ENCODE results near the gene MAGI2.

DNA sequence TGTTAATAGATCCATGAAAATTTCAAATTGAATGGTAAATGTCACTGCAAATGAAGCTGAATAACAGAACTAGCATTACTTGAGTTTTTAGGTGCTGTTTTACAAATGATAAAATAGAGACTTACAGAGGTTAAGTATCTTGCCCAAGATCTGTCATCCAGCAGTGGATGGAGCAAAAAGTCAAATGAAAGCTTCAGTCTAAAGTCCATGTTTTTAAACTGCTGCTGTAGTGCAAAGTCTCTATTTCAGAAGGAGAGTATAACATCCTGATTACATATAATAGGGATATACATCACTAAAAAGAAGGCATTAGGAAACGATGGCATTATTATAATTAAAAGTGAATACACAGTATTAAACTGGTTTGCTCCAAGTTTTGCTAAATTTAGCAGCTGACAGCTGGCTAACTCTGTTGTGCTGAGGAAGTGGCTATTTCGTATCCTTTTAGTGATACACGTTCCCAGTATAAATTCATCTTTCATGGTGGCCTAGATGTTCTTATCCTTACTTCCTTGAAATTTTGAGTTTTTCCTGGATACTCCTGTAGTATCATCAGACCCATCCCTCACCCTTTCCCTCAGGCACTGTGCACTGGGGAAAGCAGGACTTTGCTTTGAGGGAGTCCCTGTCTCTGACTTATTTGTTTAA is 603.2 kb downstream of the MAGI2 start:
- no peak for TF ChIP-seq TAF1 (IDR thresholded peaks at IDR 0.05; ENCODE audit: low read depth, low read length)
- TF ChIP-seq POLR2A (IDR thresholded peaks at IDR 0.05; ENCODE audit: low read depth, low read length), result no peak

All from GM12891 (cell line).